ENCODE data around the gene PJA1. TPM values are rescaled to one million over a fixed set of nuclear protein-coding genes. Genes with fewer than 3 reads are reported as not detected.

The PJA1 gene
- total RNA-seq, 4 donors from 2014 or later: 14.1 to 23.2 (median 16.5) TPM

GRCh38 chrX:69153060-69153730, 12.1 kb downstream of the PJA1 start:
- H3K36me3 ChIP-seq: no peaks in the 10 kb centered on the region
- TF ChIP-seq EP300 (IDR thresholded peaks at IDR 0.05) (no peak), POLR2A (IDR thresholded peaks at IDR 0.05) (no peak), POLR2AphosphoS5 (IDR thresholded peaks at IDR 0.05) (no peak), CTCF (IDR thresholded peaks at IDR 0.05) (no peak)
- H3K4me1 ChIP-seq: no peaks in the 10 kb centered on the region
- no peak overlapping the region for H3K27ac ChIP-seq
- no peaks in the 10 kb centered on the region for H3K9me3 ChIP-seq
- WGBS: 59% methylated on average over 7 of the region's 8 CpGs
- no peaks in the 10 kb centered on the region for H3K27me3 ChIP-seq
- DNase-seq (ENCODE audit: low spot score in 2 of 2): no peak
- H3K4me3 ChIP-seq: no peak overlapping the region

- no peak overlapping the region for H3K4me3 ChIP-seq
- no peak for DNase-seq (ENCODE audit: low spot score in 2 of 2)
- no peak for TF ChIP-seq POLR2AphosphoS5 (IDR thresholded peaks at IDR 0.05)
- WGBS: 33% methylated on average over 1 of the region's 1 CpG
- no peaks in the 10 kb centered on the region for H3K36me3 ChIP-seq
- H3K9me3 ChIP-seq: no peaks in the 10 kb centered on the region
- H3K4me1 ChIP-seq: no peaks in the 10 kb centered on the region
- H3K27ac ChIP-seq: no peak overlapping the region
- no peaks in the 10 kb centered on the region for H3K27me3 ChIP-seq
Observed at GRCh38 chrX:69152417-69152841, 12.8 kb downstream of the PJA1 start.

- no peak for DNase-seq (ENCODE audit: low spot score in 2 of 2)
- H3K4me1 ChIP-seq: no peaks in the 10 kb centered on the region
- no peaks in the 10 kb centered on the region for H3K9me3 ChIP-seq
- H3K36me3 ChIP-seq: no peaks in the 10 kb centered on the region
- no peak overlapping the region for H3K27ac ChIP-seq
- WGBS: 80% methylated on average over 2 of the region's 2 CpGs
- TF ChIP-seq CTCF (IDR thresholded peaks at IDR 0.05) (no peak), EP300 (IDR thresholded peaks at IDR 0.05) (no peak), POLR2A (IDR thresholded peaks at IDR 0.05) (no peak), POLR2AphosphoS5 (IDR thresholded peaks at IDR 0.05) (no peak)
- H3K27me3 ChIP-seq: no peaks in the 10 kb centered on the region
- no peak overlapping the region for H3K4me3 ChIP-seq
Observed at GRCh38 chrX:69151866-69152284, 13.4 kb downstream of the PJA1 start.

DNA sequence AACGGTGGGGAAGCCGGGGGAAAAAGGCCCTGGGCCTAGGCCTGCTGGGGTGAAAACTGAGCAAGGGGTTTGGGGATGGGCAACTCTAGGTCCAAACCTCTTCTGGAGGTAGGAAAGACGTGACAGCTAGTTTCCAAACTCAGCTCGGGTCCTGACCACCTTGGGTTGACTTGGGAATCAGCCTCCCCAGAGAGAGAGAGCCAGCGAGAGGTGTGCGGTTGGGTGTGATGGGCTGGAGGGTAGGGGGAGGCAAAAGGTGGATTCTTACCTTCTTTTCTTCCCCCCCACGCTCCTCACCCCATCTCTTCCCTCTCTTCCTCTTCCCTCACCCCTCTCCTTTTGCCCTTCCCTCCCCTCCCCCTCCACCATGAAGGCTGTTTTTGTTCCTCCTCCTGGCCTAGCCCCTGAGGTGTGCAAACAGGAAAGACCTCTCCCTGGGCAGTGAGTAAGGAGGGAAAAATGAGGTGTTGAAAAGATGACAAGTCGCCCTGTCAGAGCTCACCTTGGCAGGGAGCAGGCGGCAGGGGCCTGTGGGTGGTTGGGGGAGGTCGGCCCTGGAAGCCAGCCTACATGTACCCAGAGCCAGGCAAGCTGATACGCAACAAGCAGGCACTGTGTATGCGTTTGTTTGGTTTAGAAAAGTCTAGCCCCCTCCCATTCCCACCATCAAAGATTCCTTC, 14.8 kb downstream of the PJA1 start:
- WGBS: 64% methylated on average over 12 of the region's 12 CpGs
- Histone ChIP-seq H3K27me3 (no peaks in the 10 kb centered on the region), H3K27ac (no peak overlapping the region), H3K4me3 (no peak overlapping the region), H3K36me3 (no peaks in the 10 kb centered on the region), H3K4me1 (no peaks in the 10 kb centered on the region), H3K9me3 (no peaks in the 10 kb centered on the region)
- TF ChIP-seq POLR2A (IDR thresholded peaks at IDR 0.05): no peak
- no peak for TF ChIP-seq POLR2AphosphoS5 (IDR thresholded peaks at IDR 0.05)
- TF ChIP-seq EP300 (IDR thresholded peaks at IDR 0.05): no peak
- no peak for TF ChIP-seq CTCF (IDR thresholded peaks at IDR 0.05)
- DNase-seq (ENCODE audit: low spot score in 2 of 2): no peak

GRCh38 chrX:69149466-69150280, 15.6 kb downstream of the PJA1 start:
- no peak overlapping the region for H3K27ac ChIP-seq

More at GRCh38 chrX:69149466-69150280, 15.6 kb downstream of the PJA1 start:
- Histone ChIP-seq H3K27me3 (no peaks in the 10 kb centered on the region), H3K4me3 (no peak overlapping the region), H3K36me3 (no peaks in the 10 kb centered on the region), H3K9me3 (no peaks in the 10 kb centered on the region), H3K4me1 (no peaks in the 10 kb centered on the region)
- 47% methylated on average over 25 of the region's 28 CpGs for WGBS
- peak in 1 of 2 donors; percentile 38 for DNase-seq (ENCODE audit: low spot score in 2 of 2)
- TF ChIP-seq POLR2AphosphoS5 (IDR thresholded peaks at IDR 0.05) (no peak), EP300 (IDR thresholded peaks at IDR 0.05) (no peak), POLR2A (IDR thresholded peaks at IDR 0.05) (no peak), CTCF (IDR thresholded peaks at IDR 0.05) (no peak)
